GM12892 (cell line): ENCODE data around the gene ALK.

ENCODE experiments used
- POLR2A ChIP-seq: IDR thresholded peaks from 2 replicates; pipeline ENCODE4 v1.6.1; 2011; ENCODE audit warnings: low read depth, low read length, control low read depth
- POLR2AphosphoS5 ChIP-seq: IDR thresholded peaks from 2 replicates; pipeline ENCODE4 v1.6.1; 2011; ENCODE audit warnings: low read depth, low read length, control low read depth
- TAF1 ChIP-seq: IDR thresholded peaks from 2 replicates; pipeline ENCODE4 v1.6.1; 2011; ENCODE audit warnings: low read depth, mild to moderate bottlenecking, control low read depth, low read length, borderline replicate concordance

GRCh38 chr2:29819570-29819969, 101.8 kb downstream of the ALK start:
- TF ChIP-seq POLR2A (no peak), POLR2AphosphoS5 (no peak), TAF1 (no peak)
